ENCODE measurements around the gene GPC6. TPM values are rescaled to one million over a fixed set of nuclear protein-coding genes. Genes with fewer than 3 reads are reported as not detected.

The GPC6 gene
- total and polyA plus RNA-seq, 4 donors, result 5.9 to 29.1 (median 18.2) TPM

GRCh38 chr13:94239135-94239534 is 1012.5 kb downstream of the GPC6 start (continued):
- TF ChIP-seq GABPA (IDR thresholded peaks at IDR 0.05 in 1 of 2, conservative IDR thresholded peaks at IDR 0.05 in 1 of 2), result no peak
- TF ChIP-seq JUND (IDR thresholded peaks at IDR 0.05), result no peak
- no peak for TF ChIP-seq EGR1 (IDR thresholded peaks at IDR 0.05; ENCODE audit: low read depth in 2 of 2)
- no peak for TF ChIP-seq YY1 (IDR thresholded peaks at IDR 0.05)

GRCh38 chr13:94242554-94242953 is 1015.9 kb downstream of the GPC6 start:
- Histone ChIP-seq H3K36me3 (ENCODE audit: control insufficient read depth in 4 of 4, insufficient read depth in 3 of 4, low read depth in 1 of 4, low read length in 3 of 4) (no peaks in the 10 kb centered on the region), H3K4me3 (ENCODE audit: low read depth in 1 of 3, low read length in 3 of 3) (no peak overlapping the region), H3K4me1 (ENCODE audit: control insufficient read depth in 4 of 4, insufficient read depth in 4 of 4, low read length in 3 of 4) (no peaks in the 10 kb centered on the region), H3K9me3 (ENCODE audit: control insufficient read depth in 4 of 4, low read length in 3 of 4) (peaks cover 0 to 2% (median 0%) of the 10 kb centered on the region in 4 donors), H3K9ac (ENCODE audit: low read depth in 1 of 2, low read length in 2 of 2) (no peak overlapping the region), H3K27me3 (ENCODE audit: control insufficient read depth in 4 of 4, insufficient read depth in 4 of 4, low read length in 3 of 4) (no peaks in the 10 kb centered on the region), H3K27ac (ENCODE audit: low read depth in 1 of 2, low read length in 2 of 2) (no peak overlapping the region)
- TF ChIP-seq HNF4A (conservative IDR thresholded peaks at IDR 0.05) (no peak), RXRA (IDR thresholded peaks at IDR 0.05) (no peak)
- no peak for DNase-seq (ENCODE audit: low spot score)

- no peaks in the 10 kb centered on the region for H3K27me3 ChIP-seq (ENCODE audit: control insufficient read depth in 4 of 4, insufficient read depth in 4 of 4, low read length in 3 of 4)
- TF ChIP-seq JUND (IDR thresholded peaks at IDR 0.05) (no peak), YY1 (IDR thresholded peaks at IDR 0.05) (no peak), REST (IDR thresholded peaks at IDR 0.05) (no peak), SP1 (IDR thresholded peaks at IDR 0.05) (no peak), TAF1 (conservative IDR thresholded peaks at IDR 0.05) (no peak), HNF4G (IDR thresholded peaks at IDR 0.05) (no peak), RAD21 (IDR thresholded peaks at IDR 0.05) (no peak), HNF4A (conservative IDR thresholded peaks at IDR 0.05) (no peak), GABPA (IDR thresholded peaks at IDR 0.05 in 1 of 2, conservative IDR thresholded peaks at IDR 0.05 in 1 of 2) (no peak), ATF3 (IDR thresholded peaks at IDR 0.05) (no peak), RXRA (IDR thresholded peaks at IDR 0.05) (no peak), ZBTB33 (IDR thresholded peaks at IDR 0.05) (no peak), FOXA1 (IDR thresholded peaks at IDR 0.05) (no peak), CTCF (IDR thresholded peaks at IDR 0.05; ENCODE audit: low read depth, low read length, missing input control) (no peak), EGR1 (IDR thresholded peaks at IDR 0.05; ENCODE audit: low read depth in 2 of 2) (no peak), FOXA2 (IDR thresholded peaks at IDR 0.05) (no peak), NR2F2 (IDR thresholded peaks at IDR 0.05) (no peak), MAX (IDR thresholded peaks at IDR 0.05) (no peak)
- no peaks in the 10 kb centered on the region for H3K4me1 ChIP-seq (ENCODE audit: control insufficient read depth in 4 of 4, insufficient read depth in 4 of 4, low read length in 3 of 4)
- peaks cover 0 to 2% (median 0%) of the 10 kb centered on the region in 4 donors for H3K9me3 ChIP-seq (ENCODE audit: control insufficient read depth in 4 of 4, low read length in 3 of 4)
- H3K27ac ChIP-seq (ENCODE audit: low read depth in 1 of 2, low read length in 2 of 2), result no peak overlapping the region
- DNase-seq (ENCODE audit: low spot score), result no peak
- no peak overlapping the region for H3K9ac ChIP-seq (ENCODE audit: low read depth in 1 of 2, low read length in 2 of 2)
- H3K4me3 ChIP-seq (ENCODE audit: low read depth in 1 of 3, low read length in 3 of 3), result no peak overlapping the region
- no peaks in the 10 kb centered on the region for H3K36me3 ChIP-seq (ENCODE audit: control insufficient read depth in 4 of 4, insufficient read depth in 3 of 4, low read depth in 1 of 4, low read length in 3 of 4)
Observed at GRCh38 chr13:94243551-94243950, 1016.9 kb downstream of the GPC6 start.

All from liver (tissue), 9 donors.